Muscle layer of colon (tissue), 2 donors: ENCODE data around the gene MPND.

Experiments used
- H3K27ac ChIP-seq: one replicate; pipeline ENCODE4 v1.7.0; 2013; ENCODE audit warnings: low read depth, mild to moderate bottlenecking, low read length, moderate library complexity
- H3K27me3 ChIP-seq, 2 donors: one replicate each; pipeline ENCODE4 v1.7.0; 2013; ENCODE audit warnings: low read length in 2 of 2, mild to moderate bottlenecking in 2 of 2; ENCODE audit not compliant: insufficient read depth in 2 of 2, control insufficient read depth in 1 of 2
- H3K36me3 ChIP-seq: one replicate; pipeline ENCODE4 v1.7.0; 2013; ENCODE audit warnings: mild to moderate bottlenecking, low read length; ENCODE audit not compliant: insufficient read depth
- H3K4me1 ChIP-seq: one replicate; pipeline ENCODE4 v1.7.0; 2013; ENCODE audit warnings: mild to moderate bottlenecking, low read length; ENCODE audit not compliant: insufficient read depth
- H3K4me3 ChIP-seq, 2 donors: one replicate each; pipeline ENCODE4 v1.7.0; 2013; ENCODE audit warnings: low read length in 2 of 2, low read depth in 1 of 2, mild to moderate bottlenecking in 1 of 2, moderate library complexity in 1 of 2
- H3K9ac ChIP-seq: one replicate; pipeline ENCODE4 v1.7.0; 2013; ENCODE audit warnings: low read length
- H3K9me3 ChIP-seq: one replicate; pipeline ENCODE4 v1.7.0; 2013; ENCODE audit warnings: mild to moderate bottlenecking, low read length
- donor health status: abdominal sarcoma.
- donor health status: Adenocarcinoma of cecum.

Gene MPND

GRCh38 chr19:4376991-4377781 is 33.8 kb downstream of the MPND start:
- Histone ChIP-seq H3K4me1 (peaks cover 66% of the 10 kb centered on the region), H3K27ac (no peak overlapping the region), H3K4me3 (no peak overlapping the region), H3K9ac (no peak overlapping the region), H3K9me3 (no peaks in the 10 kb centered on the region), H3K36me3 (no peaks in the 10 kb centered on the region), H3K27me3 (no peaks in the 10 kb centered on the region)

GRCh38 chr19:4378886-4379285 is 35.5 kb downstream of the MPND start:
- H3K9ac ChIP-seq: no peak overlapping the region
- peaks cover 5% of the 10 kb centered on the region for H3K36me3 ChIP-seq
- peaks cover 49% of the 10 kb centered on the region for H3K4me1 ChIP-seq
- no peak overlapping the region for H3K27ac ChIP-seq
- H3K9me3 ChIP-seq: no peaks in the 10 kb centered on the region
- H3K4me3 ChIP-seq: no peak overlapping the region
- H3K27me3 ChIP-seq: no peaks in the 10 kb centered on the region

GRCh38 chr19:4379383-4380253 is 36.3 kb downstream of the MPND start:
- Histone ChIP-seq H3K27me3 (no peaks in the 10 kb centered on the region), H3K36me3 (peaks cover 12% of the 10 kb centered on the region), H3K9me3 (no peaks in the 10 kb centered on the region), H3K9ac (no peak overlapping the region), H3K4me3 (no peak overlapping the region), H3K4me1 (peaks cover 42% of the 10 kb centered on the region), H3K27ac (no peak overlapping the region)

- no peaks in the 10 kb centered on the region for H3K9me3 ChIP-seq
These were observed 36.9 kb downstream of the MPND start for GRCh38 chr19:4380254-4380727.

GRCh38 chr19:4385291-4386040 is 42.1 kb downstream of the MPND start:
- no peaks in the 10 kb centered on the region for H3K9me3 ChIP-seq
- no peak overlapping the region for H3K4me3 ChIP-seq
- peaks cover 19% of the 10 kb centered on the region for H3K36me3 ChIP-seq
- no peaks in the 10 kb centered on the region for H3K27me3 ChIP-seq
- H3K4me1 ChIP-seq: peaks cover 34% of the 10 kb centered on the region
- no peak overlapping the region for H3K27ac ChIP-seq
- H3K9ac ChIP-seq: no peak overlapping the region

More at GRCh38 chr19:4380254-4380727, 36.9 kb downstream of the MPND start:
- H3K27ac ChIP-seq: no peak overlapping the region
- H3K4me3 ChIP-seq: no peak overlapping the region
- no peaks in the 10 kb centered on the region for H3K27me3 ChIP-seq
- H3K9ac ChIP-seq: no peak overlapping the region
- peaks cover 35% of the 10 kb centered on the region for H3K4me1 ChIP-seq
- H3K36me3 ChIP-seq: peaks cover 13% of the 10 kb centered on the region

- H3K9me3 ChIP-seq: no peaks in the 10 kb centered on the region
- no peak overlapping the region for H3K4me3 ChIP-seq
- no peak overlapping the region for H3K27ac ChIP-seq
- no peaks in the 10 kb centered on the region for H3K27me3 ChIP-seq
- H3K9ac ChIP-seq: no peak overlapping the region
- H3K36me3 ChIP-seq: peaks cover 19% of the 10 kb centered on the region
- peaks cover 38% of the 10 kb centered on the region for H3K4me1 ChIP-seq
These were observed 42.9 kb downstream of the MPND start for GRCh38 chr19:4386041-4386782.

- Histone ChIP-seq H3K27me3 (no peaks in the 10 kb centered on the region), H3K9ac (peak overlapping the region; percentile 27), H3K4me1 (peaks cover 46% of the 10 kb centered on the region), H3K36me3 (peaks cover 16% of the 10 kb centered on the region), H3K9me3 (no peaks in the 10 kb centered on the region), H3K27ac (peak overlapping the region; percentile 48), H3K4me3 (no peak overlapping the region)
These were observed 45.1 kb downstream of the MPND start for GRCh38 chr19:4388337-4389063.

GRCh38 chr19:4389064-4389375 is 45.7 kb downstream of the MPND start:
- peak overlapping the region; percentile 48 for H3K27ac ChIP-seq
- peaks cover 13% of the 10 kb centered on the region for H3K36me3 ChIP-seq
- H3K27me3 ChIP-seq: no peaks in the 10 kb centered on the region
- H3K4me3 ChIP-seq: no peak overlapping the region
- H3K9me3 ChIP-seq: no peaks in the 10 kb centered on the region
- H3K9ac ChIP-seq: peak overlapping the region; percentile 27
- H3K4me1 ChIP-seq: peaks cover 49% of the 10 kb centered on the region

GRCh38 chr19:4389511-4390016 is 46.2 kb downstream of the MPND start:
- H3K9ac ChIP-seq: peak overlapping the region; percentile 11

GRCh38 chr19:4390017-4390566 is 46.7 kb downstream of the MPND start:
- Histone ChIP-seq H3K4me1 (peaks cover 58% of the 10 kb centered on the region), H3K36me3 (peaks cover 6% of the 10 kb centered on the region), H3K9ac (peak overlapping the region; percentile 11), H3K9me3 (no peaks in the 10 kb centered on the region), H3K4me3 (peak overlapping the region; percentile 16 to 55), H3K27me3 (no peaks in the 10 kb centered on the region), H3K27ac (peak overlapping the region; percentile 77)

More at GRCh38 chr19:4389511-4390016, 46.2 kb downstream of the MPND start:
- Histone ChIP-seq H3K9me3 (no peaks in the 10 kb centered on the region), H3K4me3 (peak overlapping the region in 1 of 2 donors; percentile 55), H3K27ac (peak overlapping the region; percentile 77), H3K27me3 (no peaks in the 10 kb centered on the region), H3K4me1 (peaks cover 55% of the 10 kb centered on the region), H3K36me3 (peaks cover 7% of the 10 kb centered on the region)
